GM23248 (cell line): ENCODE measurements around the gene TYROBP.

ENCODE experiments used
- EZH2 ChIP-seq: fragments of 200-600 bp; sonication (generic); IDR thresholded peaks from 2 replicates; pipeline ENCODE4 v1.6.1; 2018; ENCODE audit warnings: antibody characterized with exemption, mild to moderate bottlenecking; ENCODE audit not compliant: insufficient read depth, poor library complexity, severe bottlenecking
- EZH2phosphoT487 ChIP-seq: fragments of 200-600 bp; sonication (generic); IDR thresholded peaks from 2 replicates; pipeline ENCODE4 v1.6.1; 2018; ENCODE audit warnings: antibody characterized with exemption, moderate library complexity, mild to moderate bottlenecking, low read depth; ENCODE audit not compliant: insufficient read depth

GRCh38 chr19:35902870-35903475 is 5.1 kb downstream of the TYROBP start:
- TF ChIP-seq EZH2 (no peak), EZH2phosphoT487 (no peak)
